GM06990 (cell line): ENCODE results near the gene VSTM2B.

Experiments used
- DNase-seq: peaks from one replicate; pipeline ENCODE4 v3.0.0-alpha.2; 2011; ENCODE audit not compliant: insufficient read length; ENCODE audit errors: extremely low read depth
- H3K27me3 ChIP-seq: replicated peaks from 2 replicates; pipeline ENCODE4 v1.6.0; 2011; ENCODE audit warnings: low read length; ENCODE audit not compliant: control insufficient read depth, insufficient read depth
- H3K36me3 ChIP-seq: 2 replicates; pipeline ENCODE4 v1.5.1; 2011; ENCODE audit warnings: low read length; ENCODE audit not compliant: control insufficient read depth, insufficient read depth
- H3K4me3 ChIP-seq: replicated peaks from 2 replicates; pipeline ENCODE4 v1.5.1; 2011; ENCODE audit warnings: low read depth, mild to moderate bottlenecking, control low read depth, low read length
- TF ChIP-seq, protein P1 (sequence below): IDR thresholded peaks from 2 replicates; pipeline ENCODE4 v1.5.1; 2011; ENCODE audit warnings: low read length, control low read depth, mild to moderate bottlenecking, inconsistent platforms; ENCODE audit not compliant: insufficient read depth, poor library complexity, severe bottlenecking

The VSTM2B gene

DNA sequence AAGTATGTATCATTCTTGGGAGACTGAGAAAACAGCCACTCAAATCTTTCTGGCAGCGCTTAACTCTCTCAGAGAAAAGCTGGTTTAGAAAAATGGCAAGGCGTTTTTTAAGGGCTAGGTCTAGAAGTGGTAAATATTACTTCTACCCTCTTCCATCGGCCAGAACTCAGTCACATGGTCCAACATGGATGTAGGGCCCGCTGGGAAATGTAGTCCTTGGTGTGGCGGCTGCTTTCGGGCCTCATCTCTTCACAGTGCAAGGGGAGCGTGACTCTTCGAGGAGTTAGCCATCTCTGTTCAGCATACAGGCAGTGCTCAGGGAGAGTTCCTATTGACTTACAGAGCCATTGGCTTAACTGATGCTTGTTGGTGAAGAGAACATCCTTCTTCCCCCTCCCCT, 6.3 kb downstream of the VSTM2B start:
- Histone ChIP-seq H3K36me3 (no peaks in the 10 kb centered on the region), H3K27me3 (no peaks in the 10 kb centered on the region; the same call in none of the 2 replicates), H3K4me3 (no peak overlapping the region)
- DNase-seq, result no peak
- TF ChIP-seq, protein P1, sequence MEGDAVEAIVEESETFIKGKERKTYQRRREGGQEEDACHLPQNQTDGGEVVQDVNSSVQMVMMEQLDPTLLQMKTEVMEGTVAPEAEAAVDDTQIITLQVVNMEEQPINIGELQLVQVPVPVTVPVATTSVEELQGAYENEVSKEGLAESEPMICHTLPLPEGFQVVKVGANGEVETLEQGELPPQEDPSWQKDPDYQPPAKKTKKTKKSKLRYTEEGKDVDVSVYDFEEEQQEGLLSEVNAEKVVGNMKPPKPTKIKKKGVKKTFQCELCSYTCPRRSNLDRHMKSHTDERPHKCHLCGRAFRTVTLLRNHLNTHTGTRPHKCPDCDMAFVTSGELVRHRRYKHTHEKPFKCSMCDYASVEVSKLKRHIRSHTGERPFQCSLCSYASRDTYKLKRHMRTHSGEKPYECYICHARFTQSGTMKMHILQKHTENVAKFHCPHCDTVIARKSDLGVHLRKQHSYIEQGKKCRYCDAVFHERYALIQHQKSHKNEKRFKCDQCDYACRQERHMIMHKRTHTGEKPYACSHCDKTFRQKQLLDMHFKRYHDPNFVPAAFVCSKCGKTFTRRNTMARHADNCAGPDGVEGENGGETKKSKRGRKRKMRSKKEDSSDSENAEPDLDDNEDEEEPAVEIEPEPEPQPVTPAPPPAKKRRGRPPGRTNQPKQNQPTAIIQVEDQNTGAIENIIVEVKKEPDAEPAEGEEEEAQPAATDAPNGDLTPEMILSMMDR, result no peak

GRCh38 chr19:29532956-29533355, 7.2 kb downstream of the VSTM2B start:
- Histone ChIP-seq H3K36me3 (no peaks in the 10 kb centered on the region), H3K4me3 (no peak overlapping the region), H3K27me3 (no peaks in the 10 kb centered on the region; the same call in none of the 2 replicates)
- DNase-seq, result no peak
- TF ChIP-seq, protein P1, result no peak

GRCh38 chr19:29533578-29534544, 8.1 kb downstream of the VSTM2B start:
- TF ChIP-seq, protein P1, result no peak
- Histone ChIP-seq H3K4me3 (no peak overlapping the region), H3K36me3 (no peaks in the 10 kb centered on the region), H3K27me3 (no peaks in the 10 kb centered on the region; the same call in none of the 2 replicates)
- no peak for DNase-seq

- TF ChIP-seq, protein P1, result no peak
- DNase-seq, result no peak
- H3K4me3 ChIP-seq, result no peak overlapping the region
- no peaks in the 10 kb centered on the region; the same call in 1 of the 2 replicates for H3K27me3 ChIP-seq
- no peaks in the 10 kb centered on the region for H3K36me3 ChIP-seq
These were observed 9.5 kb downstream of the VSTM2B start for GRCh38 chr19:29535214-29535831.

- Histone ChIP-seq H3K36me3 (no peaks in the 10 kb centered on the region), H3K4me3 (no peak overlapping the region), H3K27me3 (no peaks in the 10 kb centered on the region; the same call in 1 of the 2 replicates)
- no peak for DNase-seq
- TF ChIP-seq, protein P1, result no peak
These were observed 10.3 kb downstream of the VSTM2B start for GRCh38 chr19:29535984-29536508.
